Upper lobe of left lung (tissue), 4 donors: ENCODE data around the gene GPR25.

Source experiments
- POLR2A ChIP-seq, 4 donors: fragments of 450-650 bp; IDR thresholded peaks; one replicate each; pipeline ENCODE4 v1.5.1; 2016 to 2017; ENCODE audit warnings: antibody characterized with exemption in 4 of 4, mild to moderate bottlenecking in 2 of 4
- POLR2AphosphoS5 ChIP-seq, 2 donors: sonication (generic); formaldehyde crosslinking; IDR thresholded peaks; one replicate each; pipeline ENCODE4 v1.5.1; 2017; ENCODE audit warnings: antibody characterized with exemption in 2 of 2

DNA sequence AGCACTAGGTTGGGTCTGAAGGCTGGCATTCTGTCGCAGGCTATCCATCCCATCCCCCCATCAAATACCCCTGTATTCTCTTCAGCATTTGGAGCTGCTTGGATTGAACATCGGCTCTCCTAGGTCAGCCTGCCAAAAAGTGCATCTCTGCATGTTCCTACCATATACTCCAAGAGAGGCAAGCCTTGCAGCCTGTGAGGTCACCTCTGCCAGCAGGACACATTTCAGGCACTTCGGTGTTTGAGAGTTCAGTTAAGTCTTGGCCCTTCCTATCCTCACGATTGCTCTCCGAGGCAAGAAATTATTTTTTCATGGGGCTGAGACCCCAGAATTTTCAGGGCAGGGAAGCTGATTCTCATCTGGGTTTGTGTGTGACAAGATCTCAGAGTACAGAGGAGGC is 2.6 kb downstream of the GPR25 start:
- TF ChIP-seq POLR2AphosphoS5 (IDR thresholded peaks at IDR 0.05) (no peak), POLR2A (IDR thresholded peaks at IDR 0.05) (no peak)
